ENCODE results near the gene SCUBE3.
A peak's percentile ranks its signal among the peaks of the same experiment; 100 is the strongest.

SCUBE3 gene

DNA sequence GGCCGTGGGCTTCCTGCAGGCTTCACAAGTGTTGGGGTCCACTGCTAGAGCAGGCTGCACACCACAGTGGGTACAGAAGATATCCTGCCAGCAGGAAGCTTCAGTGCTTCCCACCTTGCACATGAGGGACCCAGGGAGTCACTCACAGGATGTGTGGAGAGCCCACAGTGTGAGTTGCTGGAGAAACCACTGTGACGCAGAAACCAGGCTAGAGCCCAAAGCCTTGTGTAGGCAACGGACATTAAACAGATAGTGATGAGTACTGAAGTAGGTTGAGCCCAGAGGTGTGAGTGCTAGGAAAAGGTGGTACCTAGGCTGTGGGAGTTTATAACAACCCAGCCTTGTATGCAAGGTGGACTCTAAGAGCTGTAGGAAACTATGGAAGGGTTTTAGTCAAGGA lies 65.0 kb downstream of the SCUBE3 start:
- no peak for DNase-seq

GRCh38 chr6:35280903-35281302 lies 67.1 kb downstream of the SCUBE3 start:
- peak; percentile 58 for DNase-seq

GRCh38 chr6:35282472-35282871 lies 68.7 kb downstream of the SCUBE3 start:
- DNase-seq, result no peak

DNA sequence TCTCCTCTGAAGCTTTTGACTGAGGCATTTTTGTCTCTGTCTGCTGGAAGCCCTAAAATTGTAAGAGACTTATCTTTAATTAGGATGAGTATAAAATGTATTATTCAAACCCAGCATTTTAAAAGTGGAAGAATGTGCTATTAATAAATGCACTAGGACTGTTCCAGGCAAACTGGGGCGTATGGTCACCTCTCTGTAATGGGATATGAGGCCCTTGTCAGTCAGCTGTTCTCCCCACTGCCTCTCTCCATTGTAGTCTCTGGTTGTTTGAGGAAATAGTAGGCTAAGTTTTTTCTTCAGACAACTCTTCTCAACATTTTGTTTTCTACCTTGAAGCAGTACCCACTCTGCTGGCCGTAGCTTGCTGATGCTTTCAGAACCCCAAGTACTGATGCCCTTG lies 69.6 kb downstream of the SCUBE3 start:
- DNase-seq, result no peak

DNA sequence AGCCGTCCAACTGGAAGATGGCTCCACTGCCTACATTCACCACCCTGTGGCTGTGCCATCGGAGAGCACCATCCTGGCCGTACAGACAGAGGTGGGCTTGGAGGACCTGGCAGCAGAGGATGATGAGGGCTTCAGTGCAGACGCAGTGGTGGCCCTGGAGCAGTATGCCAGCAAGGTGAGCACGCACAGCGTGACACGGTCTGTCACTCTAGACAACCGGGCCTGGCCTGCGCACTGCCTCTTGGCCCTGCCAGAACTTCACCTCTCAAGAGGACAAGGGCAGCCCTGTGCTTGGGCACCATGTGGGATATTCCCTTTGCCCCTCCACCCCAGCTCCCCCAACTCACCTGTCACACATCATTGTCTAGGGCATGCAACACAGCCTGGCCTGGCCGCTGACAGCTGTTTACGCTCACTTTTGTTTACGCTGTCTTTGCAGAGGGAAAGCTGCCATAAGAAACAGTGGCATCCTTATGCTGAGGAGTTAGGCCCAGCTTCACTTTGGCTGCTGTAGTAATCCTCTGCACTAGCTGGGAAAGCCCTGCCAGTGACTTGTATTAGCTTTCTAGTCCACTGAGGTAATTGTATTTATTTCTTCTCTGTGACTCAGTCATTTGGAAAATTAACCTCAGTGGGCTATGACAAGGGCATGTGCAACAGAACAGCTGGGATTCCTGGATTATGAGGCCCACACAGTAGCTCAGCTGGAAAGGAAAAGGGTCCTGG lies 74.1 kb downstream of the SCUBE3 start:
- no peak for DNase-seq

DNA sequence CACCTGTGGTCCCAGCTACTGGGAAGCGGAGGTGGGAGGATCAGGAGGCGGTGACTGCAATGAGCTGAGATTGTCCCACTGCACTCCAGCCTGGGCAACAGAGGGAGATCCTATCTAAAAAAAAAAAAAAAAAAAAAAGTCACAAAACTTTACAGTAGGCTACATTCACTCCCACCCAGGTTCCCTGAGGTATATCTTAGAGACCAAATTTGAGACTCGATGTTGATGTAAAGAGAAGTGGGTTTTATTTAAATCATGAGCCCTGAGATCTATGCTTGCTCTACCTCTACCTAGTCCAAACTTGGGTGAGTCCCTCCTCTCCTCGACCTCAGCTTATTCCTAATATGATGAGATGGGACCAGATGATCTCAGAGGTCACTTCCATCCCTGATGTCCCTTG lies 75.1 kb downstream of the SCUBE3 start:
- DNase-seq, result no peak

DNA sequence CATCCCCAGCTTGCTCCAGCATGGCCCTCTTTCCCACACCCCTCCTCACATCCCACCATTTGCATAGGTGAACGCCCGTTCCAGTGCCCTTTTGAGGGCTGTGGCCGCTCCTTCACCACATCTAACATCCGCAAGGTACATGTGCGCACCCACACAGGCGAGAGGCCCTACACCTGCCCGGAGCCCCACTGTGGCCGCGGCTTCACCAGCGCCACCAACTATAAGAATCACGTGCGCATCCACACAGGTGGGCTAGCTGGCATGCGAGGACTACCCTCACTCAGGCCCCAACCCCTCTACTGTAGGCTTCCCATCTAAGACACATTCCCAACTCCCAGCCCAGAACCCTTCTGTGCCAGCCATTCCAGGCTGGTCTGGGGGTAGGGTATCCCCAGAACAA lies 77.7 kb downstream of the SCUBE3 start:
- DNase-seq, result no peak

DNA sequence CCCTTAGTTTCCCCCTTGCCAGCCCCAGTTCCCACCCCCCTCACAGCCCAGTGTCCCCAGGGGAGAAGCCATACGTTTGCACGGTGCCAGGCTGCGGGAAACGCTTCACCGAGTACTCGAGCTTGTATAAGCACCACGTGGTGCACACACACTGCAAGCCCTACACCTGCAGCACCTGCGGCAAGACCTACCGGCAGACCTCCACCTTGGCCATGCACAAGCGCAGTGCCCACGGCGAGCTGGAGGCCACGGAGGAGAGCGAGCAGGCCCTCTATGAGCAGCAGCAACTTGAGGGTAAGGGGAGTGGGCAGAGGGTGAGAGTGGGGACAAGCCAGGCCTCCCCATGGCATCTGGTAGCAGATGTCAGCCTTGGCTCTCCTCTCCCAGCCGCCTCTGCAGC lies 78.7 kb downstream of the SCUBE3 start:
- no peak for DNase-seq

DNA sequence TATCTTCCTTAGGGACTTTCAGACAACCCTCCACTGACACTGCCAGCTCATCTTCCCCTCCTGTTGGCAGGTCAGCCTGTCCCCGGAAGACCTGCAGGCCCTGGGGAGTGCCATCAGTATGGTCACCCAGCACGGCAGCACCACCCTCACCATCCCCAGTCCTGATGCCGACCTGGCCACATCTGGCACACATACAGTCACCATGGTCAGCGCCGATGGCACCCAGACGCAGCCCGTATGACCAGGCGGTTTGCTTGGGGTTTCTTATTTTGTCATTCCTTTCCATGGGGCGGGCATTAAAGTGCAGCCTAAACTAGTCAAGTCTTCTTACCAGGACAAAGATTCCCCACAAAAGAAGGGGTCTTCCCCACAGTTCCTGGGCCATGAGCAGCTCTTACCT lies 79.9 kb downstream of the SCUBE3 start:
- no peak for DNase-seq

DNA sequence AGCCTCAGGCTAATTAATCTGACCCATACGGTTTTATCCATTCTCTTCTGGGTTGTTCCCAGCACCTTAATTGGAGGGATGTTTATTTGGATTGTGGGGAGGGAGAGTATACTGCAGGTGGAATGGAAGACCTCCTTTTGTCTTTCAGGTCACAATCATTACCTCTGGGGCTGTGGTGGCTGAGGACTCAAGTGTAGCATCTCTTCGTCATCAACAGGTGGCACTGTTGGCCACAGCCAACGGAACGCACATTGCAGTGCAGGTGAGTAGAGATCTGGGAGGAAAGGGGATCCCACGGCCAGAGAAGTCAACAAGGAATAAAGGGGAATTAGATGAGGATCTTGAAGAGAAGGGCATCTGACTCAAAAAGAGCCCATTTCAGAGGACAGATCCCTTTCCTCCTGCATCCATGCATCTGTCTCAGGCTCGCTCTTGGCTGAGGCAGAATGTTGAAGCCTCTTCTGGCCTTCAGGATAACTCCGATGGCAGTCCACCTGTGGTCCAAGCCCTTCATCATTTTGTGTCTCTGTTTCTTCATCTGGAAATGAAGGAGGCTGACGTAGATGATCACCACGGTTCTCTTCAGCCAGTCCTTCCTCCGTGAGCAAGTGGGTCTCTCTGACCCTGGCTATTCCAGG lies 80.7 kb downstream of the SCUBE3 start:
- peak; percentile 2 for DNase-seq

GRCh38 chr6:35295036-35295435 lies 81.3 kb downstream of the SCUBE3 start:
- DNase-seq, result no peak

GRCh38 chr6:35295521-35296315 lies 82.0 kb downstream of the SCUBE3 start:
- DNase-seq, result no peak

DNA sequence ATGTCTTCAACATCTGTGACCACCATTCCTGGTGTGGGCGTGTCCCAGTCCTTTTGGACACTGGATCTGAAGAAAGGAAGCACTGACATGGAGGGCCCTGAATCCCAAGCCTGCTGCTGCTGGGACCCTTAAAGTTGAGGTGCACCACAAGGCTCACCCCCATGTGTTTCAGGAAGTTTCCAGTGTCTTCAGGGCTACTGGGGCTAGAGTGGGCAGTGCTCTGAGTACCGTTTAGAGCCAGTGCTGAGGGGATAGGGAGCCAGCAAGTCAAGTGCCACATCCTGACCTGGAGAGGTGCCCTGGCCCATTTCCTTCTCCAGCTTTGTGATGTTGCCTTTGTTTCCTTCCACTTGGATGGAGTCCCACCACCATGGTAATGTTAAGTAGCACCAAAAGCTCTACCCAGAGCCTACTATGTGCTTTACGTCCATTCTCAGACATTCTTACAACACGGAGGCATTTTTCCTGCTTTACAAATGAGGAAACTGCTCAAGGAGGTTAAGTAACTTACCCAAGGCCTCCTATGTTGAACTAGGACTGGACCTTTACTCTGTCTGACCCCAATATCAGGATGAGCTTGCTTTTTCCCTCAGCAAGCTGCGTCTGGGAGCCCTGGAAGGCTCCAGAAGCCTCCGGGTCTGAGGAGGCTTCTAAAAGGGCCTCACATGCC lies 83.3 kb downstream of the SCUBE3 start:
- no peak for DNase-seq

GRCh38 chr6:35297601-35298481 lies 84.1 kb downstream of the SCUBE3 start, which contains the start of gene DEF6:
DEF6 (plus strand) TSS chr6:35297818; CDS start chr6:35297857, 39 bp downstream.
- peak; percentile 11 for DNase-seq

DNA sequence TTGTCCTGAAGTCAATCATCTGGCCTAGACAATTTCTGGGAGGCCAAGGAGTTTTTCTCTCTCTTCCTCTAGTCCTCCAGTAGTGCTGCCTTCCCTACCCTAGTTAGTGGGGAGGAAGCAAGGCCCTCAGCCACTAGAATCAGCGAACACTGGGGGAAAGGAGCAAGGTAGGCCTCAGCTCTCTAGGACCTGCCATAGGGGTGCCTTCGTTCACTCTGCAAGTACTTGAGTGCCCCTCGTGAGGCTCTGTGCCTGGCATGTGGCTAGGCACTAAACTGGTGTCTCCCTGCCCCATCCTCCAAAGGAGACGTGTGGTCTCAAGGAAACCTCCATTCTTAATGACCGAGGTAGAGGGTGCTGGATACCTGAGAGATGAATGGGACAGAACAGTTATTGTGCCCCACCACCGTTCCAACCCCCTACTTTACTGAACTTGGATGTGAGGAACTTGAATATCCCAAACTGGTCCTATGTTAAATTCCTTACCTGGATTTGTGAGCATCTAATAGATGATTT lies 84.9 kb downstream of the SCUBE3 start:
- no peak for DNase-seq

DNA sequence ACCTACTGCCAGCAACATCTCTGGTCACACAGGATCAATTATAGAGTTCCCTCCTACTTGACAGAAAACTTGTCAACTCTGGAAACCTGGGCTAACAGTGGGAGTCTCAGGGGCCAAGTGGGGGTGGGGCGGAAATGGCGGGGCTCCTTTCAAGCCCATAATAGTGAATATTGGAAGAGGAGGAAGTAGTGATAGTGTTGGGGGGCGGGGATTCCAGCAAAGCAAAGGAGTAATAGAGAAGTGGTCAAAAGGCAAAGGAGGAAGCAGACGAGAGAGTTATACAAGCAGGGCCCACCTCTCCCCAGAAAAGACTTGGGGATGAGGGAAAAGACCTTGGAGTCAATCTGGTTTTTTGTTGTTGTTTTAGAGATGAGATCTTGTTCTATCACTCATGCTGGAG lies 85.9 kb downstream of the SCUBE3 start:
- no peak for DNase-seq

DNA sequence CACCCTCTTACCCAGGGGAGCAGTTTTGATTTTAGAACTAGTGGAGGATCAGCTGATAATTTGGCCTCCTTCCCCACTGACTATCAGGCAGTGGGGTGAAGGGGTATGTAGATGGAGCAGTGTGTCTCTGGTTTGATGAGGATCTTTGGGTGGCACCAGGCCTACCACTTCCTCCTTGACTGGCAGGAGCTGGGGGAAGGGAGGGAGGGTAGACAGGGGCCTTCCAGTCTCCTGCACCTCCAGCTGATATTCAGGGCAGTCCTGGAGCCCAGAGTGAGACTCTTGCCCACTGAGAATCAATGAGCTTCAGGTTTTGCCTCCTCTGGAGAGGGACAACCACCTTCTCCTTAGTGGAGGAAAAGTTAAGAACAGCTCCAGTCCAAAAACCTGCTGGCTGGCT lies 87.1 kb downstream of the SCUBE3 start:
- DNase-seq, result no peak

Data from kidney glomerular epithelial cell (primary cell).